ENCODE data around the gene ZFP36.
"Not testable (repeated sequence)": the region's sequence is repeated elsewhere in the genome, so short reads cannot be mapped to it uniquely, and the experiment has no call there.

ZFP36 gene

DNA sequence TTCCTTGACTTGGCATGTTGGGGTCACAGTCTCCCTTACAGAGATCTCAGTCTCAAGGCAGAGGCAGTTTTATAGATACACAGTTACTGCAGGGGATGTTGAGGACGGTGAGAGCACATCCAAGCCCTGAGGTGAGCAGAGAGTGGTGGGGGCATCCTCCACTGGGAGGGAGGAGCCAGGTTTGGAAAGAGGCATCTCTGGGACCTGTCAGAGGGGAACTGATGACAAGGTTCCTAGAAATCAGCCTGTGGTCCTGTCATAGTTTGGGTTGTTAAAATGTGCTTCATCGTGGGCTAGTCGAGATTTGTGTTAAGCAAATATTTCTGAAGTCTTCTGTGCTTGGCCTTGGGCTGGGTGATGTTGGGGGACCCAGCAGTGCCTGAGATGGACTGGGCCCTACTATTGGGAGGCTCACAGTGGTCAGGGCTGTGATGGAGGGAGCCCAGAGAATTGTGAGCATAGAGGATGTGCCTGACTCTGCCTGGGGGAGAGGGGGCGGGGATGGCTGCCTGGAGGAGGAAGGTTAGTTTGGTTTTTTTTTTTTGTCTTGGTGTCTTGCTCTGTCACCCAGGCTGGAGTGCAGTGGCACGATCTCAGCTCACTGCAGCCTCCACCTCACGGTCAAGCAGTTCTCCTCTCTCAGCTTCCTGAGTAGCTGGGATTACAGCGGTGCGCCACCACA lies 42.6 kb downstream of the ZFP36 start:
- DNase-seq, result no peak

DNA sequence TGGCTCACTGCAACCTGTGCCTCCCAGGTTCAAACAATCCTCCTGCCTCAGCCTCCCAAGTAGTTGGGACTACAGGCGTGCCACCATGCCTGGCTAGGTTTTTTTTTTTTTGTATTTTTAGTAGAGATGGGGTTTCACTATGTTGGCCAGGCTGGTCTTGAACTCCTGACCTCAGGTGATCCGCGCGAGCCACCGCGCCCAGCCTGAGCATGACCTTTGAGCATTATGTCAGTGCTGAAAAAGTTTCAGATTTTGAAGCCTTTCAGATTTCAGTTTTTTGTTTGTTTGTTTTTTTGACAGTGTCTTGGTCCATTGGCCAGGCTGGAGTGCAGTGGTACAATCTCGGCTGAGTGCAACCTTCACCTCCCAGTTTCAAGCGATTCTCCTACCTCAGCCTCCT lies 44.6 kb downstream of the ZFP36 start:
- not testable (repeated sequence) for DNase-seq
